T-helper 2 cell (primary cell): ENCODE results near the gene EIF5AL1.
"Not testable (repeated sequence)": the region's sequence is repeated elsewhere in the genome, so short reads cannot be mapped to it uniquely, and the experiment has no call there.

Source experiments
- DNase-seq, 5 experiments: peaks; one replicate each; pipeline versions ENCODE4 v3.0.0 to v3.0.0-alpha.2; 2012 to 2022

EIF5AL1 gene

DNA sequence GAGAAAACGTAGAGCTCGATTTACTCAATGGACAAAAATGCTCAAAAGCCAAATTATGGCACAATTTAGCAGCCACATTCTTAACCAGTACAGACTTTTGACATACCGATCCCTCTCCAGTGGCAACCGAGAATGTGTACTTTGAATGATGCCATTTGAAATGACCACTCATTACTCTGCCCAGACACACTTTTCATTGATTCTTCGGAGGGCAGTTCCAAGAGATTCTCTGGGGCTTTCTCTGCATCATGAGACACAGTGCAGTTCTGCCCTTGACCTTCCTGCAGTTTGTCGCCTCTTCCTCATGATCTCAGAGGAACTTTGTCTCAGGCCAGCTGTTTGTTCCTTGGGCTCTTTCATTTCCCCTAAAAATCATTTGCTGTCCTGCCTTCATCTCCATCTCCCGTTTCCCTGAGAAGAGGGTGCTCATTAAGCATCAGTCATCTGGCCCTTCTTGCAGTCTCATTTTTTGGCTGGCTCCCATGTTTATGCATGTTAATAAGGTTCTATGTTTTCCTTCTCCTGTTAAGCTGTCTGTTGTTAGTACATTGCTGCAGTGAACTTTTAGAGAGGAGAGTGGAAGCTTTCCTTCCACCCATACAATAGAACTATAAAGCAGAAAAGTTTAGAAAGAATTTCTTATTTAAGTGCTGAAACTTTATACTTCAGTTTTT lies 4.3 kb downstream of the EIF5AL1 start:
- not testable (repeated sequence) for DNase-seq

GRCh38 chr10:79517567-79517966 lies 5.2 kb downstream of the EIF5AL1 start:
- not testable (repeated sequence) for DNase-seq

GRCh38 chr10:79521751-79522150 lies 9.4 kb downstream of the EIF5AL1 start:
- DNase-seq: peak in 1 of 5 experiments; percentile 67

GRCh38 chr10:79522464-79522863 lies 10.1 kb downstream of the EIF5AL1 start:
- not testable (repeated sequence) for DNase-seq

GRCh38 chr10:79523157-79523853 lies 11.0 kb downstream of the EIF5AL1 start:
- DNase-seq: not testable (repeated sequence)

DNA sequence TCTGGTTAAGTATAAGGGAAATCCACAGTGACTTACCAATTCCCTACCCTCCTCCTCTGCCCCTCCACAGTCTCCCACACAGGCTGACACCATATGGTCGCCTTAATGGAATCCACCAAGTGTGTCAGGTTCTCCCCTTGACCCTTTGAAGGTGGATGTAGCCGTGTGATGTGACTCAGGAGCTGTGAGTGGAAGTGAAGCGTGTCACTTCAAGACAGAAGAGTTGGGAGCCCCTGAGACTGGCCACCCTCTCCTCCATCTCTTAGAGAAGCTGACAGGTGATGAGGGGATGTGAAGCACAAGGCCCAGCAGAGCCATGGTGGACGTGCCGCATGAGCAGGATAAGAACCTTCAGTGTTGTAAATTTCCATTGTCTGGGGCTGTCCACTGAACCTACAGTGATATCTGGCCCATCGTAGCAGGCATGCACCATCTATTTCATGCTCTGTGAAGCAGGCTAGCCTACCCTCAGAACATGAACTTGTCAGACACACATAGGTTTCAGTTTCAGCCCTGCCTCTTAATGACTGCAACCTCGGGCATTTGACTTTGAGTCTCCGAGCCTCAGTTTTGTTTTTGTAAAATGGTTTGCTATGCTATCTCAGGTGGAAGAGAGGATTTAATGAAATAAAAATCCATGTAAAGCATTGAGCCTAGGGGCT lies 12.8 kb downstream of the EIF5AL1 start:
- DNase-seq: not testable (repeated sequence)

GRCh38 chr10:79528261-79528660 lies 15.9 kb downstream of the EIF5AL1 start:
- DNase-seq: not testable (repeated sequence)

GRCh38 chr10:79533142-79533902 lies 21.0 kb downstream of the EIF5AL1 start:
- not testable (repeated sequence) for DNase-seq

- DNase-seq: not testable (repeated sequence)
Measured at GRCh38 chr10:79533903-79534175, 21.5 kb downstream of the EIF5AL1 start.

DNA sequence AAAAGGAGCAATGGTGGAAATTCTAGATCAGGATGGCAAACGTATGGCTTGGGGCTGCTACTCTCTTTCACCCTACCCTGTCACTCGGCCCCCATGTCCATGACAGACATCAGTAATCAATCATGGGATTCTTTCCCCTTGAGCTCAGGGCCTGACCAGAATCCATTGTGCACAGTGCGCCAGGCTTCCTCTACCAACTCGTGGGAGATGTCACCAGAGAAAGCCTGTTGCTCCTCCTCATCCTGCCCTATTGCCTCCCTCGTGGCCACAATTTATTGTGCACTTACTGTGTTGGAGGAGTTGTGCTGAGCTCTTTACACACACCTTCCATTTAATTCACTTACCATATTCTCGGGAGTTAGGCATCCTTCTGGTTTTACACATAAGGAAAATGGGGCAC lies 26.0 kb downstream of the EIF5AL1 start:
- not testable (repeated sequence) for DNase-seq

DNA sequence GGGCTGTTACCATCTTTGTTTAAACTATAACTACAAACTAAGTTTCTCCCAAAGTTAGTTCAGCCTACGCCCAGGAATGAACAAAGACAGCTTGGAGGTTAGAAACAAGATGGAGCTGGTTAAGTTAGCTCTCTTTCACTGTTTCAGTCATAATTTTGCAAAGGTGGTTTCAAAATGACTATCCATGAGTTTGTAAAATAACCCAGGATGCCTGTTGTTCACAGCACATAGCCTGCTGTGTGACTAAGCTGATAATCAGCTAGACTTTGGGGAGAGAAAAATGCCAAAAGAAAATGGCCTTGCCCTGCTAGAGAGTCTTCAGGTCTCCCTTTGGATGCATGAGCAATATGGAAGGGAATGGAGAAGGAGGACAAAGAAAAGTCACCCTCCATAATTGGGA lies 28.6 kb downstream of the EIF5AL1 start:
- peak in 1 of 5 experiments; percentile 81 for DNase-seq

- peak in 1 of 5 experiments; percentile 32 for DNase-seq
Measured at GRCh38 chr10:79542626-79543025, 30.3 kb downstream of the EIF5AL1 start.

- DNase-seq: not testable (repeated sequence)
Measured at GRCh38 chr10:79544408-79544807, 32.1 kb downstream of the EIF5AL1 start.

GRCh38 chr10:79544926-79545659 lies 32.8 kb downstream of the EIF5AL1 start:
- not testable (repeated sequence) for DNase-seq

- peak in 1 of 5 experiments; percentile 77 for DNase-seq
Measured at GRCh38 chr10:79547128-79547527, 34.8 kb downstream of the EIF5AL1 start.

GRCh38 chr10:79547973-79548372 lies 35.6 kb downstream of the EIF5AL1 start:
- peak in 1 of 5 experiments; percentile 76 for DNase-seq

GRCh38 chr10:79552143-79552542 lies 39.8 kb downstream of the EIF5AL1 start:
- no peak for DNase-seq

GRCh38 chr10:79555354-79556309 lies 43.3 kb downstream of the EIF5AL1 start:
- no peak for DNase-seq

- not testable (repeated sequence) for DNase-seq
Measured at GRCh38 chr10:79556961-79557360, 44.6 kb downstream of the EIF5AL1 start.

DNA sequence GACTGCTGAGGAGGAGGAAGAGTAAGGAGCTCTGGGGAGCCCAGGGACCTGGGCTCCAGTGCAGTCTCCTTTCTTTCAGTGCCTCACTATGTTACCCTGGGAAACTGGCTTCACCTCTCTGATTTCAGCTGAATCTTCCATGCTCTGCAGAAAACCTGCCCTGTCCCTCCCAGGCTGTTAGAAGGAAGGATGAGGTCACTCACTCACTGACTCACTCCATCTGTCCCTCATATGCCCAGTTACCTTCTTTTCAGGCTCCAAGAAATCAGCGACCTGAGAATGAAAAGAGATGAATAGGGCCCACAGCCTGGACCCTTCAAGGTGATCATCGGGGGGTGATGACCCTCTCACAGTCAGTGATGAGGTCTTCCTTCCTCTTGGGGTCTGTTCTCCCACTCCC lies 47.4 kb downstream of the EIF5AL1 start:
- no peak for DNase-seq

GRCh38 chr10:79560160-79560709 lies 47.9 kb downstream of the EIF5AL1 start, which contains the start of gene SFTPA2:
Gene SFTPA2 (minus strand): TSS chr10:79560407. CDS start chr10:79559483, 924 bp downstream.
- no peak for DNase-seq
